Suprapubic skin (tissue), 3 donors: Measurements from ENCODE around the gene UBXN6.

Source experiments
- CTCF ChIP-seq, 2 donors: fragments of 200-600 bp in 1 of 2; fragments of 450-650 bp in 1 of 2; sonication (generic) in 1 of 2; IDR thresholded peaks; one replicate each; pipeline ENCODE4 v1.5.1; 2016 to 2019; ENCODE audit warnings: antibody characterized with exemption in 2 of 2, mild to moderate bottlenecking in 1 of 2, moderate library complexity in 1 of 2
- POLR2A ChIP-seq, 2 donors: fragments of 450-650 bp; IDR thresholded peaks; one replicate each; pipeline ENCODE4 v1.6.1; 2017; ENCODE audit warnings: antibody characterized with exemption in 2 of 2, mild to moderate bottlenecking in 2 of 2, moderate library complexity in 2 of 2

DNA sequence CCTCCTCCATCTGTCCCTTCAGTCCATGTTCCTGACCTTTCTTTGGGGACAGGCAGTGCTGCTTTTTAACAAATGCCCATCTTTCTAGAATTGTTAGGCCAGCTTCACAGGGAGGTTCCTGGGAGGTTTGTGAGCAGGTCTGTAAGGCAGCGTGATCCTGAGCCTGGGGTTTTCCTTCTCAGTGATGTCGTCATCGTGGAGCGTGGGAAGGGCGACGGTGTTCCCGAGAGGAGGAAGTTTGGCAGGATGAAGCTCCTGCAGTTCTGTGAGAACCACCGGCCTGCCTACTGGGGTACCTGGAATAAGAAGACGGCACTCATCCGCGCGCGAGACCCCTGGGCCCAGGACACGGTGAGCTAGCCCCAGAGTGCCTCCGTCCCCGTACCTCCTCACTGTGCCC lies 28.3 kb downstream of the UBXN6 start:
- TF ChIP-seq POLR2A (IDR thresholded peaks at IDR 0.05) (no peak), CTCF (IDR thresholded peaks at IDR 0.05) (no peak)
